GM18867 (cell line): ENCODE results near the gene TRPM7.
"Not testable (repeated sequence)": the region's sequence is repeated elsewhere in the genome, so short reads cannot be mapped to it uniquely, and the experiment has no call there.

Source experiments
- ATAC-seq: cut with Tn5 transposase; IDR thresholded peaks from one replicate; pipeline ENCODE4 v1.9.1; 2021; ENCODE audit warnings: mild to moderate bottlenecking, moderate library complexity; ENCODE audit not compliant: unreplicated experiment

Gene TRPM7

GRCh38 chr15:50573842-50574241 is 112.8 kb downstream of the TRPM7 start:
- not testable (repeated sequence) for ATAC-seq

- ATAC-seq, result no peak
These were observed 122.8 kb downstream of the TRPM7 start for GRCh38 chr15:50563756-50564155.

- no peak for ATAC-seq
These were observed 123.6 kb downstream of the TRPM7 start for GRCh38 chr15:50562735-50563640.

GRCh38 chr15:50558012-50558411 is 128.6 kb downstream of the TRPM7 start:
- ATAC-seq, result no peak

GRCh38 chr15:50556642-50557371 is 129.8 kb downstream of the TRPM7 start:
- ATAC-seq, result no peak

- ATAC-seq, result no peak
These were observed 134.4 kb downstream of the TRPM7 start for GRCh38 chr15:50552238-50552637.

GRCh38 chr15:50549326-50549725 is 137.3 kb downstream of the TRPM7 start:
- ATAC-seq, result no peak

- no peak for ATAC-seq
These were observed 140.0 kb downstream of the TRPM7 start, which contains the start of gene USP50 for GRCh38 chr15:50546566-50546965. TSS of gene USP50 (minus strand) at chr15:50546666. CDS start at chr15:50546525, 141 bp downstream.

- no peak for ATAC-seq
These were observed 142.2 kb downstream of the TRPM7 start for GRCh38 chr15:50544368-50544767.

- ATAC-seq, result no peak
These were observed 143.0 kb downstream of the TRPM7 start for GRCh38 chr15:50543556-50543955.

GRCh38 chr15:50542887-50543210 is 143.7 kb downstream of the TRPM7 start:
- no peak for ATAC-seq

- no peak for ATAC-seq
These were observed 154.8 kb downstream of the TRPM7 start for GRCh38 chr15:50531766-50532165.

- ATAC-seq, result no peak
These were observed 155.4 kb downstream of the TRPM7 start for GRCh38 chr15:50531163-50531562.

GRCh38 chr15:50523851-50524251 is 162.7 kb downstream of the TRPM7 start:
- no peak for ATAC-seq

GRCh38 chr15:50519740-50520425 is 166.7 kb downstream of the TRPM7 start:
- ATAC-seq, result no peak

- ATAC-seq, result no peak
These were observed 173.6 kb downstream of the TRPM7 start for GRCh38 chr15:50513001-50513400.
